ENCODE measurements around the gene ZBTB34.

DNA sequence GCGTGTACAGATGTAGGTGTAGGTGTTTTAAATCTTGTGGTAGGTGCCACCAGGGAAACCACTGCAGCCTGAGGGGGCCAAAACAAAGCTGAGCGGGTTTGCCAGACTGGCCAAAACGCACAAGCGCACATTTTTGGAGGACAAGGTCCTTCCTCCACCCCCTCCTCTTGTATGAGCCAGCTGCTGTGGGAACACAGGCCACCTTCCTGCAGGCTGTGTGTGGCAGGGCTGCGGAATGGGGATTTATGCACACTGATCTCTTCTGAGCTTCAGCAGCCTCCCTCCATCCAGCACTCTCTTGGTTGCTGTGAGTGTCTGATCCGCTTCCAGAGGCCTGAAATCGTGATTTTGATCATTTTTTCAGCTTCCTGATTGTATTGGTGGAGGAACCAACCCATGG is 33.2 kb upstream of the ZBTB34 start:
- TF ChIP-seq POLR2A (IDR thresholded peaks at IDR 0.05; ENCODE audit: low read depth, low read length), result no peak
- TF ChIP-seq TAF1 (IDR thresholded peaks at IDR 0.05; ENCODE audit: low read depth, low read length), result no peak
- no peak for TF ChIP-seq POLR2AphosphoS5 (IDR thresholded peaks at IDR 0.05; ENCODE audit: low read depth, low read length)
- TF ChIP-seq PAX5 (IDR thresholded peaks at IDR 0.05; ENCODE audit: insufficient read depth, low read length, severe bottlenecking), result no peak
- TF ChIP-seq POU2F2 (IDR thresholded peaks at IDR 0.05; ENCODE audit: low read depth, low read length), result no peak
- TF ChIP-seq SPI1 (IDR thresholded peaks at IDR 0.05; ENCODE audit: low read depth, low read length), result no peak

All from GM12891 (cell line).